ENCODE results near the gene NLGN1. TPM values are rescaled to one million over a fixed set of nuclear protein-coding genes. Genes with fewer than 3 reads are reported as not detected.

Gene NLGN1
- total and polyA plus RNA-seq, 2 of the 8 experiments (the other 6 are each of a cell fraction or from before 2014, with no cell fraction given), result 7.8 to 14.8 TPM

- Histone ChIP-seq H3K23me2 (ENCODE audit: low read depth, low read length) (no peaks in the 10 kb centered on the region), H3K9me3 (ENCODE audit: insufficient read depth in 2 of 2, low read depth in 1 of 2, low read length in 1 of 2) (no peaks in the 10 kb centered on the region), H2BK20ac (ENCODE audit: low read length) (no peak overlapping the region), H3K4ac (replicated peaks; ENCODE audit: insufficient read length, low read depth, low read length) (no peak overlapping the region), H3K14ac (ENCODE audit: insufficient read length) (no peak overlapping the region), H2BK5ac (ENCODE audit: low read depth, low read length) (no peak overlapping the region), H4K8ac (ENCODE audit: extremely low read depth, insufficient read depth, low read length) (no peak overlapping the region), H2BK15ac (ENCODE audit: low read length) (no peak overlapping the region), H3K27me3 (replicated peaks in 1 of 4; ENCODE audit: control insufficient read depth in 3 of 4, extremely low read depth in 1 of 4, insufficient read depth in 3 of 4, low read length in 3 of 4) (no peaks in the 10 kb centered on the region), H3K18ac (ENCODE audit: extremely low read depth, low read length) (no peak overlapping the region), H3K9ac (replicated peaks in 1 of 4; ENCODE audit: extremely low read depth in 1 of 4, low read depth in 3 of 4, low read length in 3 of 4) (no peak overlapping the region), H2BK120ac (replicated peaks; ENCODE audit: low read depth, low read length) (no peak overlapping the region), H4K20me1 (replicated peaks in 1 of 2; ENCODE audit: control insufficient read depth in 1 of 2, insufficient read depth in 2 of 2, low read length in 2 of 2) (no peaks in the 10 kb centered on the region), H2AFZ (ENCODE audit: low read length) (no peak overlapping the region), H3K36me3 (ENCODE audit: control insufficient read depth in 2 of 4, insufficient read depth in 4 of 4, low read length in 3 of 4) (no peaks in the 10 kb centered on the region), H4K91ac (replicated peaks; ENCODE audit: insufficient read length, low read length) (no peak overlapping the region), H3K4me3 (ENCODE audit: extremely low read depth in 1 of 4, insufficient read depth in 2 of 4, low read depth in 3 of 4, low read length in 4 of 4) (no peak overlapping the region), H3K79me1 (ENCODE audit: low read depth, low read length) (no peaks in the 10 kb centered on the region), H3K4me2 (ENCODE audit: insufficient read depth in 1 of 2, low read depth in 2 of 2, low read length in 2 of 2) (no peak overlapping the region), H2BK12ac (ENCODE audit: low read depth, low read length) (no peak overlapping the region), H3K4me1 (replicated peaks in 1 of 4; ENCODE audit: control insufficient read depth in 3 of 4, insufficient read depth in 4 of 4, low read length in 3 of 4) (peaks cover 0 to 2% (median 0%) of the 10 kb centered on the region in 4 experiments; a peak in 3 of 7 replicates), H3K27ac (ENCODE audit: low read depth, low read length) (no peak overlapping the region), H3K56ac (replicated peaks; ENCODE audit: insufficient read length, low read depth, low read length) (no peak overlapping the region), H2AK5ac (ENCODE audit: low read depth, low read length) (no peak overlapping the region), H3K79me2 (ENCODE audit: control insufficient read depth in 1 of 2, insufficient read depth in 2 of 2, low read length in 2 of 2) (no peaks in the 10 kb centered on the region), H3K23ac (ENCODE audit: insufficient read length) (no peak overlapping the region), H4K5ac (ENCODE audit: insufficient read length, low read depth, low read length) (no peak overlapping the region)
- WGBS, 2 experiments (ENCODE audit: extremely low coverage in 1 of 2, insufficient coverage in 1 of 2, insufficient read length in 1 of 2, insufficient replicate concordance in 2 of 2, low coverage in 1 of 2, low lambda C conversion rate in 2 of 2, missing lambda C conversion rate in 1 of 2), result 84% methylated on average over 3 of the region's 3 CpGs; no CpG with 5 or more reads in 1 of the 2 experiments
- DNase-seq (ENCODE audit: low read depth in 1 of 2, low spot score in 2 of 2), result no peak
- FAIRE-seq, result no peak
- ChIA-PET POLR2A (ENCODE audit: partially characterized antibody) (no interaction called here), CTCF (ENCODE audit: partially characterized antibody) (interaction anchor here (0.7 to 1.6 kb wide), 2 partner anchors 15 to 32 kb away, joined by 4 read pairs; no protein-coding TSS in a partner anchor)
- no peak for TF ChIP-seq RBBP5 (IDR thresholded peaks at IDR 0.05; ENCODE audit: borderline replicate concordance, low read depth, low read length)
Measured at GRCh38 chr3:173943264-173943663, 545.7 kb downstream of the NLGN1 start.
